ENCODE results near the gene TMED8. TPM values are rescaled to one million over a fixed set of nuclear protein-coding genes. Genes with fewer than 3 reads are reported as not detected.

The TMED8 gene
- total and polyA plus RNA-seq, 7 donors = 1.5 to 9.2 (median 2.9) TPM

Other genes starting within 250 kb of the TMED8 start
- gene ZDHHC22, start 235.3 kb downstream of the TMED8 start, total RNA-seq = not detected
- under 1 TPM in 2 of 3 donors, not detected in 1; 0.01 to 0.04 TPM for gene ZDHHC22, start 235.3 kb downstream of the TMED8 start, polyA plus RNA-seq
- under 1 TPM in 3 of 4 donors, not detected in 1; 0.04 to 0.58 (median 0.32) TPM for gene TMEM63C, start 195.3 kb downstream of the TMED8 start, total RNA-seq
- gene TMEM63C, start 195.3 kb downstream of the TMED8 start, polyA plus RNA-seq = under 1 TPM in 1 of 3 donors, not detected in 2; 0.09 TPM
- not detected for gene NGB, start 105.9 kb downstream of the TMED8 start, total RNA-seq
- gene NGB, start 105.9 kb downstream of the TMED8 start, polyA plus RNA-seq = under 1 TPM in 1 of 3 donors, not detected in 2; 0.01 TPM
- gene POMT2, start 56.2 kb downstream of the TMED8 start, total RNA-seq = 10 to 100 TPM; 29.2 to 57.5 (median 36.7) TPM
- gene POMT2, start 56.2 kb downstream of the TMED8 start, polyA plus RNA-seq = 10 to 100 TPM; 17.4 to 28.5 (median 24.4) TPM
- gene GSTZ1, start 56.1 kb downstream of the TMED8 start, total RNA-seq = 10 to 100 TPM; 17.7 to 56.6 (median 29.7) TPM
- 10 to 100 TPM; 17.1 to 32.2 (median 28.9) TPM for gene GSTZ1, start 56.1 kb downstream of the TMED8 start, polyA plus RNA-seq
- under 1 TPM in 1 of 4 donors, not detected in 3; 0.21 TPM for gene SAMD15, start 285 bp upstream of the TMED8 start, total RNA-seq
- gene SAMD15, start 285 bp upstream of the TMED8 start, polyA plus RNA-seq = under 1 TPM; 0.12 to 0.75 (median 0.17) TPM
- gene NOXRED1, start 46.4 kb upstream of the TMED8 start, total RNA-seq = under 1 TPM in 3 of 4 donors, not detected in 1; 0.21 to 0.32 (median 0.26) TPM
- gene NOXRED1, start 46.4 kb upstream of the TMED8 start, polyA plus RNA-seq = under 1 TPM; 0.13 to 0.34 (median 0.22) TPM
- gene VIPAS39, start 80.5 kb upstream of the TMED8 start, total RNA-seq = 10 to 100 TPM in 3 of 4 donors, 1 to 10 TPM in 1; 9.6 to 13.5 (median 11.7) TPM
- gene VIPAS39, start 80.5 kb upstream of the TMED8 start, polyA plus RNA-seq = 10 to 100 TPM in 2 of 3 donors, 1 to 10 TPM in 1; 9.8 to 22.2 (median 15.2) TPM
- 100 to 1,000 TPM; 180 to 271 (median 189) TPM for gene AHSA1, start 81.0 kb upstream of the TMED8 start, total RNA-seq
- 100 to 1,000 TPM; 206 to 246 (median 207) TPM for gene AHSA1, start 81.0 kb upstream of the TMED8 start, polyA plus RNA-seq
- not detected for gene ISM2, start 121.7 kb upstream of the TMED8 start, total RNA-seq
- under 1 TPM in 1 of 3 donors, not detected in 2; 0.04 TPM for gene ISM2, start 121.7 kb upstream of the TMED8 start, polyA plus RNA-seq
- gene SPTLC2, start 239.5 kb upstream of the TMED8 start, total RNA-seq = 1 to 10 TPM; 5.8 to 9.0 (median 6.6) TPM
- gene SPTLC2, start 239.5 kb upstream of the TMED8 start, polyA plus RNA-seq = 1 to 10 TPM; 2.4 to 5.5 (median 4.5) TPM